GM12892 (cell line): ENCODE data around the gene FZD7.

ENCODE experiments used
- POLR2A ChIP-seq: IDR thresholded peaks from 2 replicates; pipeline ENCODE4 v1.6.1; 2011; ENCODE audit warnings: low read depth, low read length, control low read depth
- POLR2AphosphoS5 ChIP-seq: IDR thresholded peaks from 2 replicates; pipeline ENCODE4 v1.6.1; 2011; ENCODE audit warnings: low read depth, low read length, control low read depth

DNA sequence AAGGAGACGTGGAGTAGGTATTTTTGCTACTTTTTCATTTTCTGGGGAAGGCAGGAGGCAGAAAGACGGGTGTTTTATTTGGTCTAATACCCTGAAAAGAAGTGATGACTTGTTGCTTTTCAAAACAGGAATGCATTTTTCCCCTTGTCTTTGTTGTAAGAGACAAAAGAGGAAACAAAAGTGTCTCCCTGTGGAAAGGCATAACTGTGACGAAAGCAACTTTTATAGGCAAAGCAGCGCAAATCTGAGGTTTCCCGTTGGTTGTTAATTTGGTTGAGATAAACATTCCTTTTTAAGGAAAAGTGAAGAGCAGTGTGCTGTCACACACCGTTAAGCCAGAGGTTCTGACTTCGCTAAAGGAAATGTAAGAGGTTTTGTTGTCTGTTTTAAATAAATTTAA, 3.4 kb downstream of the FZD7 start:
- TF ChIP-seq POLR2AphosphoS5 (no peak), POLR2A (no peak)
